Measurements from ENCODE around the gene ADD3. TPM values are rescaled to one million over a fixed set of nuclear protein-coding genes. Genes with fewer than 3 reads are reported as not detected.

The ADD3 gene
- total RNA-seq, 2 experiments from 2014 or later, result 124 to 206 TPM

DNA sequence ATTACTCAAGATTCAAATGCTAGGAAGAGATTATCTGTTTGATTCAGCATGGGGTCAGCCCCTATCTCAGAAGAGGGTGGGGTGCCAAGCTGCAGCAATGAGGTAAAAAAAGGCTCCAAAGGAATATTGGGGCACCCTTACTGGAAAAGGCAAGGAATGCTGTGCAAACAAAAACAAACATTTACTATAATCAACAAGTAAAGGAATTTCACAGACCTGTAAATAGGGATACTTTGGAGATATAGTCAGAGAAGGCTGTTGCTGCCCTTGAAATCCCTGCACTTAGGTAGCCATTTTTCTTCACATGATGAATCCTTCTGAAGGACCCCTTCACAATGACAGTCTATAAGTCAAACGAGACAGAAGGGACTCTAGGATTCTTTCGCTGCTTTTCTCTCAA, 10.6 kb upstream of the ADD3 start:
- H3K27me3 Mint-ChIP-seq, result peaks cover 5% of the 10 kb centered on the region
- ATAC-seq, result no peak
- H3K27ac Mint-ChIP-seq, result no peak overlapping the region
- no peak for DNase-seq
- H3K4me1 Mint-ChIP-seq, result peaks cover 2% of the 10 kb centered on the region
- H3K36me3 Mint-ChIP-seq, result no peaks in the 10 kb centered on the region
- CTCF ChIA-PET, result interaction anchor here (0.7 to 2.4 kb wide), 3 partner anchors 9 to 219 kb away, joined by 3 to 10 read pairs (median 3); no protein-coding TSS in a partner anchor
- H3K9me3 Mint-ChIP-seq (ENCODE audit: low read depth), result no peaks in the 10 kb centered on the region
- H3K4me3 Mint-ChIP-seq, result no peak overlapping the region

DNA sequence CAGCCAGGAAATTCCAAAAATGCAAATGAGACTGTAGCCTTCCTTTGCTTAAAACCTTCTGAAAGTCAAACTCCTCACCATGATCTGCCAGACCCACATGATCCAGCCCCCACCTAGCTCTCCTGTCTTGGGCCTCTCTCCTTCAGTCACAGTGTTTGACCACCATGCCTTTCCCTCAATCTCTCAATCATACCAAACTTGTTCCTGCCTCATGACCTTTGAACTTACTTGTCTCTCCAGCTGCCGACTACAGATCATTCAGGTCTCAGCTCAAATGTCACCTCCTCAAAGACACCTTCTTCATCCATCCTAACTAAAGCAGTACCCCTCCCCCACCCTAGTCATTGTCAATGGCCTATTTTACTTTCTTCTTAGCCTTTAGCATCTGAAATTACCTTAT, 9.3 kb upstream of the ADD3 start:
- Mint-ChIP-seq H3K36me3 (no peaks in the 10 kb centered on the region), H3K27ac (no peak overlapping the region), H3K4me3 (no peak overlapping the region), H3K4me1 (peaks cover 2% of the 10 kb centered on the region), H3K27me3 (peaks cover 2% of the 10 kb centered on the region), H3K9me3 (ENCODE audit: low read depth) (no peaks in the 10 kb centered on the region)
- DNase-seq (no peak), ATAC-seq (no peak)
- CTCF ChIA-PET, result interaction anchor here (0.6 to 2.4 kb wide), 6 partner anchors 12 to 114 kb away, joined by 3 to 10 read pairs (median 3); no protein-coding TSS in a partner anchor

DNA sequence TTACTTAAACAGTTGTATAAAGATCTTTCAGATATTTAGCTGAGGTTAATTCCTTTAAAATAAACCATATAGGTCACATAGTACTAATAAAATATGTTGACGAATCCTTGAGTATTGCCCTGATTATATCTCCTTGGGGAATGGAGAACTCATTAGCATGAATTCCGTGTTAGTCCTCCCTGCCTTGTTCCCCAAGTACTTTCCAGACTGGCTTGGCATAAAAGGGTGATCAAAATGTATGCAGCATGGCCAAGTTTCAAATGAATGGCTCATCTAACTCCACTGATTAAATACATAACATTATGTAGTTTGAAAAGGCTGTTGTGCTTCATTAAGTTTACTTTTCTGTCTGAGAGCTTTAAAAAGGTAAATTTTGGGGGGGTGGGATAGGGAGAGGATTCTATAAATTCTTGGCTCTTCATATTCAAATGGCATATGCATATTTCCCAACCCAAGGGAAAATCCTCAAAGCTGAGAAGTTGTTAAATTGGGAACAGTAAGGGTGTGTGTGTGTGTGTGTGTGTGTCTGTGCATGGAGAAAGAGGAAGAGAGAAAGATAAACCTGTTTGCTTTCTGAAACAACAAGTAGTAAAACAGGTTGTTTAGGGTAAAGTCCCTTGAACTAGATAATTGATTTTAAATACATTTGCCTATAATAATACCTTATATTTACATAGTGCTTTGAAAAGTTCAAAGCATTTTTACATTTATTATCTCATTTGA, 4.8 kb upstream of the ADD3 start:
- DNase-seq (no peak), ATAC-seq (no peak)
- CTCF ChIA-PET, result interaction anchor here (1.4 to 2.5 kb wide), 2 partner anchors 34 to 119 kb away, joined by 3 to 6 read pairs; no protein-coding TSS in a partner anchor
- no peak overlapping the region for H3K27ac Mint-ChIP-seq
- no peaks in the 10 kb centered on the region for H3K9me3 Mint-ChIP-seq (ENCODE audit: low read depth)
- no peaks in the 10 kb centered on the region for H3K36me3 Mint-ChIP-seq
- no peak overlapping the region for H3K4me3 Mint-ChIP-seq
- H3K27me3 Mint-ChIP-seq, result peaks cover 2% of the 10 kb centered on the region
- no peaks in the 10 kb centered on the region for H3K4me1 Mint-ChIP-seq

DNA sequence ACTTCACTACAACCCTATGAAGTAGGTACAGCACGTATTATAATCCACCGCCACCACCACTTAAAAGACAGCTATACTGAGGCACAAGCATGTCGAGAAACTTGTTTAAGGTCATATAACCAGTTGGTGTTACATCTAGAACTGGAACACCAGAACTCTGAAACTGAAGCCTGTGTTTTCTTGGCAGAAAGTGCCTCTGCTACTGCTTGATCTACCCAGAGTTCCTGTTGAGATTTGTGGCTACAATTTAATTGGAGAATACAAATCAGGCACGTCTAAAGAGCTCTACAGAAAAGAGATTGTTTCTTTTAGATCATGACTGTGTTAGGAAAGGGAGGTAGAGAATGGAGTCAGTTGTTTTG, 4.3 kb upstream of the ADD3 start:
- ATAC-seq (no peak), DNase-seq (no peak)
- Mint-ChIP-seq H3K9me3 (ENCODE audit: low read depth) (no peaks in the 10 kb centered on the region), H3K4me1 (no peaks in the 10 kb centered on the region), H3K27me3 (peaks cover 2% of the 10 kb centered on the region), H3K36me3 (no peaks in the 10 kb centered on the region), H3K27ac (no peak overlapping the region), H3K4me3 (no peak overlapping the region)
- CTCF ChIA-PET, result interaction anchor here (1.4 to 2.5 kb wide), 2 partner anchors 35 to 119 kb away, joined by 3 to 6 read pairs; no protein-coding TSS in a partner anchor

DNA sequence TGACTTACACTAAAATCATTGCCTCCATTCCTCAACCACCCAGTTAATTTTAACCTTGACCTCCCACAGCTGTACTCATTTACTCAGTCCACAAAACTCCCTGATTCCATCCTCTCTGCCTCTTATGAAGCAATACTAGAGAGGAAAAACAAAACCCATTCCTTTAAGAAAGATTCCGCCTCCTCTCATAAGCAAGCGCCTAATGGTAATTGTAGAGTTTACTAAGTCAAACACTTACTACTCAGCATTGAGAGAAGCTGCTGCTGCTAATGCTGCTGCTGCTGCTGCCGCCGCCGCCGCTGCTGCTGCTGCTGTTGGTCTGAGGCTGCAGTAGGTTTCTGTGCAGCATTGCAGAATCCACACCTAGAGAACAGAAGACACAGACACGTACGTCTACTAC, 2.1 kb upstream of the ADD3 start:
- CTCF ChIA-PET, result interaction anchor here (0.6 to 1.4 kb wide), 4 partner anchors 9 to 146 kb away, joined by 3 read pairs; no protein-coding TSS in a partner anchor
- Mint-ChIP-seq H3K27ac (no peak overlapping the region), H3K9me3 (ENCODE audit: low read depth) (no peaks in the 10 kb centered on the region), H3K27me3 (no peaks in the 10 kb centered on the region), H3K4me3 (no peak overlapping the region), H3K36me3 (no peaks in the 10 kb centered on the region), H3K4me1 (peaks cover 18% of the 10 kb centered on the region)
- ATAC-seq, result no peak
- DNase-seq, result no peak

DNA sequence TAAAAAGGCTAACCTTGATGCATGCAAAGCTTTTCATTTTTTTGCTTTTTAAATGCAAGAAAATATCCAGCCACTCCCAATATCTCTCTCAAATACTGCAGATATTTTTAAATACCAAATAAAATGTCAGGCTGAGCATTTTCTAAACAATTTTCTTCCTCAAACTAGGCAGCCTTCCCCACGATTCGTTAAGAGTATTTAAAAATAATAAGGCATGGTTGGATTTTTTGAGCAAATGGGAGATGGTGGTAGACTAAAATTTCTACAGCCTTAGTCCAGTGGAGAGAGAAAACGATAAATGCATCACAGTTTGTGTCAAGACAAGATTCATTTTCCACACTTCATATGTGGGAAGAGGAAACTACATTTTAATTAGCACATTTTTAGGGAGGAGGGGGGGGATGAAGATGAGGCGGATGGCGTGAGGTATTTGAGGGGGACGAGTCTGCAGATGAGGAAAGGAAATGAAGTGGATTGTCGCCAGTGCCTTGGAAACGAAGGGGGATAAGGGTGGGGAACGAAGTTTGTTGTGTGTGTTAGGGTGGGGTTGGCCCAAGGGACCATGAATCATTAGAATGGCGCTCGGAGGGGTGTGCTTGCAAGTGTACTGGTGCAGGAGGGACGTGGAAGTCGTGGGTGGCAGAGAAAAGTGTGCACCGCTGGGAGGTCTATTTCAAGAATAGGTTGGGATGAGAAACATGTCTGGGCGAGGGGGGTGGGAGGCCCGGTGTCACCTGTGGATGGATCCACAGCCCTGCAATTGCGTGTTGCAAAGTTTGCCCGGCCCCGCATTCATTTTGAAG, 1.2 kb upstream of the ADD3 start:
- DNase-seq (no peak), ATAC-seq (no peak)
- Mint-ChIP-seq H3K4me1 (peaks cover 24% of the 10 kb centered on the region), H3K27ac (no peak overlapping the region), H3K9me3 (ENCODE audit: low read depth) (no peaks in the 10 kb centered on the region), H3K36me3 (no peaks in the 10 kb centered on the region), H3K27me3 (no peaks in the 10 kb centered on the region), H3K4me3 (no peak overlapping the region)
- CTCF ChIA-PET, result interaction anchor here (0.6 to 6.3 kb wide), 12 partner anchors 9 to 204 kb away, joined by 3 to 32 read pairs (median 3); no protein-coding TSS in a partner anchor

DNA sequence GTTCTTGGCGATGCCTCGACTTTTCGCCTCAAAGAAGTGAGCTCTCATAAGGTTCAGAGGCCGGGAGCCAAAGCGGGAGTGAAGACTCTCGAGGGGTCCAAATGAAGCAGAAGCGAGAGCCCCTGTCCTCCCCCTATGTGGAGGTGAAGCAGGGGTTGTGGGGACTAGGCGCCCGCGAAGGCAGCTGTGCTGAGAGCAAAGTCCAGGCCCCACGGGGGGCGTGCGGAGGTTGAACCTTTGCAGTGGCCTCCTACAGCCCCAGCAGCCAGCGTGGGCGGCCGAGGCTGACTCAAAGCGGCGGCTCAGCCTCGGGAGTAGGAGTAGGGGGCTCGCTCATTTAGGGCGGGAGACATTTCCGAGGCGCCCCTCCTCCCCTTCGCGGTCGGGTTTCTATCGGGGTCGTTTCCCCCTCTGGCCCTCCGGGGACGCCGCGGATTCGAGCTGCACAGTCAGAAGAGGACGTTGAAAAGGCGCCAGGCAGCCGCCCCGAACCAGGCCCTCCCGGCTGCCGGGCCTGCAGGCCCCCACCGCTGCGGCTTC, 553 bp upstream of the ADD3 start:
- no peaks in the 10 kb centered on the region for H3K36me3 Mint-ChIP-seq
- ATAC-seq (peak; percentile 17), DNase-seq (no peak)
- H3K27me3 Mint-ChIP-seq, result no peaks in the 10 kb centered on the region
- CTCF ChIA-PET, result interaction anchor here (0.7 to 6.3 kb wide), 9 partner anchors 9 to 203 kb away, joined by 3 to 32 read pairs (median 4); no protein-coding TSS in a partner anchor
- no peak overlapping the region for H3K4me3 Mint-ChIP-seq
- H3K9me3 Mint-ChIP-seq (ENCODE audit: low read depth), result no peaks in the 10 kb centered on the region
- peak overlapping the region; percentile 71 for H3K27ac Mint-ChIP-seq
- peaks cover 29% of the 10 kb centered on the region for H3K4me1 Mint-ChIP-seq

DNA sequence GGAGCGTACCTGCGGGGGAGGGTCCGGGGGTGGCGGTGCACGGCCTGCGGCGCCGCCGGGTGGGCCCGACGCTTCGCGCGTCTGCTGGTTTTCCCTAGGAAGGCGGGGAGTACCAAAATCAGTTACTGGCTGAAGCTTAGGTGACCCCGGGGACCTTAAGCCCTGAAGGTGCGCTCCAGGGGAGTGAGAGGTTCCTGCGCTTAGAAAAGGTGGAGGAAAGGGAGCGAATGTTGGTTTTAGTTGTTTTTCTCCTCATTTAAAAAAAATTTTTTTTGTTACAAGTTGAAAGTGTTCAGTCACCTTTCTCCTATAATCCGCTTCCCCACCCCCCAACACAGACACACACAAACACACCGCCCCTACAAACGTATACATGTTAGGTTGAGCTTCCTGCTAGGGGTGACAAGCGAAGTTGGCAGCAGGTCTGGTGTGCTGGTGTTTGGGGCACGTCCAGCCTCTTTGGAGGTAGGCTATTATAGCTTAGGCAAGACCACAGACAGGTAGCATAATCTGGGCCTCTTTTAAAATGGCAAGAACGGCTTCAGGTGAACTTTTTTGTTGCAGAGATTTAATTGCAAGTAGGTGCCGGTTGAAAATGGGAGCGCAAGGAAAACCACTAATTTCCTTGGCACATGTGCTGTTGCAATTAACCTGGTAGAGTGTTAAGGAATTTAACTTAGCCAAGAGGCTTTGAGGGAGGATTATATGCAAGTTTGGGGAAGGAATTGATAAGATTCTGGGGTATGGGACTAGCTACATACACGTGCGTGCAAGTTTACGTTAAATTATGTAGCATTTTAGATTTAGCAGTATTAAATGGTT, 945 bp downstream of the ADD3 start:
- no peaks in the 10 kb centered on the region for H3K9me3 Mint-ChIP-seq (ENCODE audit: low read depth)
- ATAC-seq (peak; percentile 10), DNase-seq (peak; percentile 75)
- H3K27me3 Mint-ChIP-seq, result no peaks in the 10 kb centered on the region
- CTCF ChIA-PET, result interaction anchor here (0.9 to 6.3 kb wide), 7 partner anchors 28 to 204 kb away, joined by 3 to 32 read pairs (median 4); no protein-coding TSS in a partner anchor
- peaks cover 42% of the 10 kb centered on the region for H3K4me1 Mint-ChIP-seq
- peak overlapping the region; percentile 89 for H3K27ac Mint-ChIP-seq
- H3K4me3 Mint-ChIP-seq, result no peak overlapping the region
- H3K36me3 Mint-ChIP-seq, result peaks cover 2% of the 10 kb centered on the region

DNA sequence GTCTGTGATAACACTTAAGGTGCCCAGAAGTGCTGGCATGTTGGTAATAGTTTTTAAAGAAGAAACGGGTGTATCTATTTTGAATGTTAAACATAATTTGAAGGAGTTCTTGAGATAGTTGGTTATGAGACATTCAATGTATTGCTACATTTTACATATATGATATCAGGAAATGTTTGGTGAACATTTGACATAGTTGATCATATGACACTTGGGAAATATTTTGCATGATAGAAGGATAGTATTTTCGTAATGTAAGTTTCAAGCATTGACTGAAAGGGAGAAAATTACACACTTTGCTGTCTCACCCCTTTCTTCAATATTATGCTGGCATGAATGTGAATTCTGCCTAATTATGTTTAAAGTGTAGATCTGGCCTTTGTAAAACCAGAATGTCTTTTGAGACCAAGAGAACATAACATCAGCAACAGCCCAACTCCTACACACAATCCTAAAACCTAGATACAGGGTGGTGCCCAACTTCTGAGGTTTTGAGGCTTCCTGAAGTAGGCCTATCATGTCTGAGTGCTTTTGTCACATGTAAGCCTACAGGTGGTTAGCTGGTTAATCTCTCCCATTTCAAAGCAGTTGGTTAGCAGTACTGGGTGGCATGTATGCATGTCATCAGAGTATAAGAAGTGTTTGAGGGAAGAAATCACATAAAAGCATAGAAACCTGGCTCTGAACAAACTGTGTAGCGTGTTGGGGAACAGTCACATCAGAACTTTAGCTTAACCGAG, 2.1 kb downstream of the ADD3 start:
- H3K27me3 Mint-ChIP-seq, result no peaks in the 10 kb centered on the region
- H3K4me3 Mint-ChIP-seq, result no peak overlapping the region
- CTCF ChIA-PET, result interaction anchor here (0.9 to 6.3 kb wide), 8 partner anchors 32 to 203 kb away, joined by 3 to 32 read pairs (median 4); no protein-coding TSS in a partner anchor
- peak overlapping the region; percentile 89 for H3K27ac Mint-ChIP-seq
- DNase-seq (peak; percentile 79), ATAC-seq (peak; percentile 35)
- peaks cover 52% of the 10 kb centered on the region for H3K4me1 Mint-ChIP-seq
- peaks cover 5% of the 10 kb centered on the region for H3K36me3 Mint-ChIP-seq
- no peaks in the 10 kb centered on the region for H3K9me3 Mint-ChIP-seq (ENCODE audit: low read depth)

DNA sequence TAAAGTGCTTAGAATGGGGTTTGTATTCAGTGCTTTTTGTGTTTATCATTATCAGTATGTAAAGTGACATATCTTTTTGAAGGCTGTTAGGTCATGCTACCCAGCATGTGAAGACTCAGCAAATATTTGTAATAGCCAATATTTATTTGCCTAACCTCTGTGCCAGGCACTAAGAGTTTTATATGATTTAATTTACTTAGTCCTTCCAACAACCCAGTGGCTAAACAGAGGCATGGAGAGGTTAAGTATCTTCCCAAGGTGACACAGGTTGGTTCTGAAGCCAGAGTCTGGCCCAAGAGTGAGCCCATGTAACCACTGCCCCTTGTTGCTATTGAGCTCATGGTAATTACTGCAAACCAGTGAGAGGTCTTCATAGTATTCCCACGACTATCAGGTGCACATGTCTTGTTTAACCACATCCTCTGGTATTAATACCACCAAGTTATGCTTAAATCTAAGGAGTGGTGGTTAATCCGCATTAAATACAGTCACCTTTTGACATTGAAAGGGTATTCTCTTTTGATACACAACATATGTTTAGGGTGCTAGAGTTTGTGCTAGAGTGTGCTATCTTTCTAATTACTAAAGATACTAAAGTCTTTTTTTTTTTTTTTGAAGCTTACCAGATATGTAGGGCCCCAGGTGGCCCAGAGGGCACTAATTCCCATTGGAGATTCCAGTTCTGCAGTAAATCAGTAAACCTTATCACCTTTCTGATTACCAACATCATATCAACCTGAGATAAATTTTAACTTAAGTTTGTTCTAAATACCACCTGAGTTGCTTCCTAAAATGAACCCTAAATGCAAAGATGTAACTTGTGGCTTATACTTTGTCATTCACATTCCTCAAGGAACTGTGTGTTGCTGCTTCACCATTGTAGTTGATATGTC, 2.9 kb downstream of the ADD3 start:
- no peak overlapping the region for H3K4me3 Mint-ChIP-seq
- peak overlapping the region; percentile 89 for H3K27ac Mint-ChIP-seq
- no peaks in the 10 kb centered on the region for H3K9me3 Mint-ChIP-seq (ENCODE audit: low read depth)
- H3K4me1 Mint-ChIP-seq, result peaks cover 57% of the 10 kb centered on the region
- H3K27me3 Mint-ChIP-seq, result no peaks in the 10 kb centered on the region
- no peak for ATAC-seq
- CTCF ChIA-PET, result interaction anchor here (0.7 to 6.3 kb wide), 7 partner anchors 12 to 127 kb away, joined by 3 to 32 read pairs (median 4); no protein-coding TSS in a partner anchor
- DNase-seq, result no peak
- H3K36me3 Mint-ChIP-seq, result peaks cover 5% of the 10 kb centered on the region

DNA sequence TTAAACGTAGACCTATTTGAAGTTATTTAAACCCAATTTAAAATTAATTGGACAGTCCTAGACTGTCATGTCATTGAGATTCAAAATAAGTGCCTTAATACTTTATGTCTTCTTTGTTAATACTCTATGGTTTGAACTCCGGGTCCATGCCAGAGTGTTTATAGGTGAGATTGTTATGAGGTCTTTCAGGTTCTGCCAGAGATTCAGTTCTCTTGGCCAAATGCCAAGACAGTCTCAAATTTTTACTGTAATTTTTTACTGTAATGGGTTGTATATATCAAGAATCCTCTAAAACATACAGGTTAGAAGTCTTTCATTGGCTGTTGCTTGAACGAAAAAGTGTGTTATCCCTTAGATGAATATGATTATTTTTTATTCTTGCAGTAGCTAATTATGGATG, 3.9 kb downstream of the ADD3 start:
- Mint-ChIP-seq H3K27me3 (no peaks in the 10 kb centered on the region), H3K27ac (no peak overlapping the region), H3K36me3 (peaks cover 9% of the 10 kb centered on the region), H3K4me1 (peaks cover 66% of the 10 kb centered on the region), H3K4me3 (no peak overlapping the region), H3K9me3 (ENCODE audit: low read depth) (no peaks in the 10 kb centered on the region)
- ATAC-seq (no peak), DNase-seq (no peak)
- CTCF ChIA-PET, result interaction anchor here (0.7 to 6.3 kb wide), 3 partner anchors 64 to 128 kb away, joined by 3 to 32 read pairs (median 13); no protein-coding TSS in a partner anchor
